H9 (cell line): ENCODE measurements around the gene MPST. TPM values are rescaled to one million over a fixed set of nuclear protein-coding genes. Genes with fewer than 3 reads are reported as not detected.
A peak's percentile ranks its signal among the peaks of the same experiment; 100 is the strongest.

Experiments used
- DNase-seq: peaks from one replicate; pipeline ENCODE4 v3.0.0-alpha.2; 2017
- H2AFZ ChIP-seq: one replicate; pipeline ENCODE4 v1.6.1; 2013; ENCODE audit warnings: mild to moderate bottlenecking, low read length, control low read depth, moderate library complexity
- H2AK5ac ChIP-seq: 2 replicates; pipeline ENCODE4 v1.6.1; 2013; ENCODE audit warnings: low read length, control low read depth, mixed read lengths; ENCODE audit not compliant: insufficient read length
- H2BK120ac ChIP-seq: one replicate; pipeline ENCODE4 v1.6.1; 2013; ENCODE audit warnings: low read depth, mild to moderate bottlenecking, low read length, control low read depth, inconsistent platforms; ENCODE audit not compliant: poor library complexity, severe bottlenecking
- H2BK12ac ChIP-seq: 2 replicates; pipeline ENCODE4 v1.6.1; 2013; ENCODE audit warnings: low read length, control low read depth, mixed read lengths, low read depth; ENCODE audit not compliant: insufficient read length
- H2BK15ac ChIP-seq: 2 replicates; pipeline ENCODE4 v1.6.1; 2013; ENCODE audit warnings: low read depth, low read length, control low read depth
- H2BK20ac ChIP-seq: one replicate; pipeline ENCODE4 v1.6.1; 2013; ENCODE audit warnings: low read depth, mild to moderate bottlenecking, low read length, control low read depth, inconsistent platforms; ENCODE audit not compliant: poor library complexity, severe bottlenecking
- H2BK5ac ChIP-seq: 2 replicates; pipeline ENCODE4 v1.6.1; 2013; ENCODE audit warnings: low read length, control low read depth, mixed read lengths; ENCODE audit not compliant: insufficient read length
- H3K14ac ChIP-seq: 2 replicates; pipeline ENCODE4 v1.6.1; 2013; ENCODE audit warnings: low read length, control low read depth; ENCODE audit not compliant: insufficient read depth
- H3K18ac ChIP-seq: 2 replicates; pipeline ENCODE4 v1.6.1; 2013; ENCODE audit warnings: low read depth, mild to moderate bottlenecking, mixed read lengths, low read length, control low read depth; ENCODE audit not compliant: insufficient read length
- H3K23ac ChIP-seq: 2 replicates; pipeline ENCODE4 v1.6.1; 2013; ENCODE audit warnings: low read length, control low read depth, mixed read lengths, low read depth; ENCODE audit not compliant: insufficient read length
- H3K23me2 ChIP-seq: 2 replicates; pipeline ENCODE4 v1.6.1; 2013; ENCODE audit warnings: low read depth, mild to moderate bottlenecking, mixed read lengths, low read length, control low read depth; ENCODE audit not compliant: insufficient read length, poor library complexity, severe bottlenecking
- H3K27ac ChIP-seq: 2 replicates; pipeline ENCODE4 v1.5.1; 2013; ENCODE audit warnings: low read length, control low read depth, mixed read lengths, low read depth; ENCODE audit not compliant: insufficient read length
- H3K27me3 ChIP-seq: 2 replicates; pipeline ENCODE4 v1.6.1; 2013; ENCODE audit warnings: low read length, control low read depth, inconsistent platforms; ENCODE audit not compliant: insufficient read depth
- H3K4ac ChIP-seq: 2 replicates; pipeline ENCODE4 v1.6.1; 2013; ENCODE audit warnings: low read depth, mild to moderate bottlenecking, control low read depth, inconsistent platforms, low read length, moderate library complexity
- H3K4me1 ChIP-seq: 2 replicates; pipeline ENCODE4 v1.6.1; 2013; ENCODE audit warnings: low read length, control low read depth, inconsistent platforms; ENCODE audit not compliant: insufficient read depth
- H3K4me2 ChIP-seq: 2 replicates; pipeline ENCODE4 v1.6.1; 2013; ENCODE audit warnings: low read length, control low read depth, mixed read lengths; ENCODE audit not compliant: insufficient read length, insufficient read depth
- H3K56ac ChIP-seq: 2 replicates; pipeline ENCODE4 v1.6.1; 2013; ENCODE audit warnings: low read depth, mild to moderate bottlenecking, mixed read lengths, low read length, control low read depth; ENCODE audit not compliant: insufficient read length
- H3K79me1 ChIP-seq: 2 replicates; pipeline ENCODE4 v1.6.1; 2013; ENCODE audit warnings: low read depth, mild to moderate bottlenecking, moderate library complexity, low read length, control low read depth, inconsistent platforms; ENCODE audit not compliant: insufficient read depth, poor library complexity, severe bottlenecking
- H3K79me2 ChIP-seq: 2 replicates; pipeline ENCODE4 v1.6.1; 2013; ENCODE audit warnings: low read length, control low read depth, inconsistent platforms; ENCODE audit not compliant: insufficient read depth
- H3K9ac ChIP-seq: 2 replicates; pipeline ENCODE4 v1.6.1; 2013; ENCODE audit warnings: low read length, control low read depth, mixed read lengths; ENCODE audit not compliant: insufficient read length; ENCODE audit errors: extremely low read depth
- H3K9me3 ChIP-seq: one replicate; pipeline ENCODE4 v1.6.1; 2013; ENCODE audit warnings: low read depth, low read length, inconsistent platforms; ENCODE audit not compliant: control insufficient read depth
- H3T11ph ChIP-seq: one replicate; pipeline ENCODE4 v1.6.1; 2013; ENCODE audit warnings: mild to moderate bottlenecking, low read length, control low read depth, inconsistent platforms
- H4K20me1 ChIP-seq: one replicate; pipeline ENCODE4 v1.6.1; 2013; ENCODE audit not compliant: control insufficient read depth, insufficient read length, insufficient read depth
- H4K5ac ChIP-seq: 2 replicates; pipeline ENCODE4 v1.6.1; 2013; ENCODE audit warnings: low read depth, mild to moderate bottlenecking, mixed read lengths, low read length, control low read depth; ENCODE audit not compliant: insufficient read length
- H4K8ac ChIP-seq: replicated peaks from 2 replicates; pipeline ENCODE4 v1.6.1; 2013; ENCODE audit warnings: low read length, control low read depth, mixed read lengths, low read depth; ENCODE audit not compliant: insufficient read length
- H4K91ac ChIP-seq: 2 replicates; pipeline ENCODE4 v1.6.1; 2013; ENCODE audit warnings: low read depth, mild to moderate bottlenecking, moderate library complexity, mixed read lengths, low read length, control low read depth; ENCODE audit not compliant: insufficient read length
- H3K27ac Mint-ChIP-seq, 3 experiments: 2 replicates in 2 of 3; 3 replicates in 1 of 3; pipeline ENCODE4 v1.8.0; 2020 to 2021; ENCODE audit warnings: mixed read lengths in 3 of 3, mild to moderate bottlenecking in 1 of 3, moderate library complexity in 1 of 3
- H3K27me3 Mint-ChIP-seq: 2 replicates; pipeline ENCODE4 v1.8.0; 2021; ENCODE audit warnings: low read depth, mild to moderate bottlenecking, moderate library complexity, mixed read lengths
- H3K36me3 Mint-ChIP-seq, 3 experiments: 2 replicates in 2 of 3; 3 replicates in 1 of 3; pipeline ENCODE4 v1.8.0; 2020 to 2021; ENCODE audit warnings: low read depth in 3 of 3, mixed read lengths in 3 of 3; ENCODE audit not compliant: insufficient read depth in 1 of 3
- H3K4me1 Mint-ChIP-seq, 2 experiments: 2 replicates each; pipeline ENCODE4 v1.8.0; 2020; ENCODE audit warnings: mixed read lengths in 2 of 2
- H3K4me3 Mint-ChIP-seq, 2 experiments: 2 replicates in 1 of 2; 3 replicates in 1 of 2; pipeline ENCODE4 v1.8.0; 2020 to 2021; ENCODE audit warnings: mild to moderate bottlenecking in 2 of 2, mixed read lengths in 2 of 2, moderate library complexity in 1 of 2
- H3K9me3 Mint-ChIP-seq, 2 experiments: 2 replicates in 1 of 2; 3 replicates in 1 of 2; pipeline ENCODE4 v1.8.0; 2020; ENCODE audit warnings: mild to moderate bottlenecking in 2 of 2, mixed read lengths in 2 of 2, moderate library complexity in 1 of 2
- CTCF ChIP-seq: fragments of 200-600 bp; sonication (generic); conservative IDR thresholded peaks from 3 replicates; pipeline ENCODE4 v1.8.0; 2021; ENCODE audit warnings: antibody characterized with exemption, mild to moderate bottlenecking
- WGBS: extraction: QIAGEN DNeasy Blood & Tissue Kit; methylation state at CpG from one replicate; pipeline ENCODE4 v1.1.7; 2013; ENCODE audit warnings: missing lambda C conversion rate, low lambda C conversion rate, mixed read lengths; ENCODE audit not compliant: insufficient read length; ENCODE audit errors: extremely low coverage; 5-methylcytosine and 5-hydroxymethylcytosine counted together
- total RNA-seq: library from RNA; stranded (reverse); gene quantifications from 2 replicates; pipeline ENCODE4 v1.2.1, GENCODE V29; 2021

Gene MPST
- total RNA-seq, 1 experiment from 2014 or later: 70.5 TPM

GRCh38 chr22:37077802-37078448 lies 58.4 kb downstream of the MPST start:
- H3K9me3 ChIP-seq: no peaks in the 10 kb centered on the region
- H3K27ac ChIP-seq: no peak overlapping the region
- no peaks in the 10 kb centered on the region for H4K20me1 ChIP-seq
- no peak overlapping the region for H3K18ac ChIP-seq
- no peaks in the 10 kb centered on the region; the same call in 1 of the 2 replicates for H3K27me3 ChIP-seq
- Mint-ChIP-seq H3K4me1 (peaks cover 10% of the 10 kb centered on the region in 2 experiments; a peak in 3 of 4 replicates), H3K4me3 (peak overlapping the region in 1 of 2 experiments; percentile 33; a peak in 1 of 5 replicates), H3K27me3 (peaks cover 43% of the 10 kb centered on the region), H3K27ac (no peak overlapping the region; a peak in 1 of 7 replicates), H3K9me3 (no peaks in the 10 kb centered on the region), H3K36me3 (no peaks in the 10 kb centered on the region)
- H2BK120ac ChIP-seq: no peak overlapping the region
- H2BK15ac ChIP-seq: no peak overlapping the region
- no peaks in the 10 kb centered on the region for H3K79me1 ChIP-seq
- no peak overlapping the region for H3T11ph ChIP-seq
- no peak overlapping the region for H2BK20ac ChIP-seq
- H2AK5ac ChIP-seq: no peak overlapping the region
- H3K9ac ChIP-seq: no peak overlapping the region
- no peak overlapping the region for H3K56ac ChIP-seq
- peak; percentile 100 for TF ChIP-seq CTCF
- no peak overlapping the region for H4K91ac ChIP-seq
- H3K4me2 ChIP-seq: no peak overlapping the region
- no CpG with 5 or more reads among the region's 15 CpGs for WGBS
- no peak overlapping the region for H2AFZ ChIP-seq
- H3K79me2 ChIP-seq: no peaks in the 10 kb centered on the region
- peak; percentile 73 for DNase-seq
- no peak overlapping the region for H4K5ac ChIP-seq
- no peak overlapping the region for H3K23ac ChIP-seq
- no peaks in the 10 kb centered on the region for H3K23me2 ChIP-seq
- no peak overlapping the region for H2BK5ac ChIP-seq
- no peak overlapping the region for H2BK12ac ChIP-seq
- H3K4me1 ChIP-seq: no peaks in the 10 kb centered on the region; the same call in 1 of the 2 replicates
- H4K8ac ChIP-seq: no peak overlapping the region
- H3K14ac ChIP-seq: no peak overlapping the region
- H3K4ac ChIP-seq: no peak overlapping the region
